Esophagus (tissue), 2 donors: ENCODE data around the gene SKOR1. TPM values are rescaled to one million over a fixed set of nuclear protein-coding genes. Genes with fewer than 3 reads are reported as not detected.

Experiments
- H3K27ac ChIP-seq, 2 donors: one replicate each; pipeline ENCODE4 v1.5.1; 2013; ENCODE audit warnings: low read depth in 2 of 2, mild to moderate bottlenecking in 2 of 2, inconsistent platforms in 1 of 2, low read length in 1 of 2, moderate library complexity in 1 of 2
- H3K27me3 ChIP-seq, 2 donors: one replicate each; pipeline ENCODE4 v1.6.1; 2013; ENCODE audit warnings: low read length in 2 of 2, control low read depth in 1 of 2, mild to moderate bottlenecking in 1 of 2; ENCODE audit not compliant: insufficient read depth in 2 of 2, control insufficient read depth in 1 of 2
- H3K36me3 ChIP-seq, 2 donors: one replicate each; pipeline ENCODE4 v1.6.1; 2013; ENCODE audit warnings: low read length in 1 of 2; ENCODE audit not compliant: control insufficient read depth in 2 of 2, insufficient read depth in 2 of 2
- H3K4me1 ChIP-seq, 2 donors: one replicate each; pipeline ENCODE4 v1.6.1; 2013; ENCODE audit warnings: low read length in 1 of 2; ENCODE audit not compliant: control insufficient read depth in 2 of 2, insufficient read depth in 2 of 2
- H3K4me3 ChIP-seq, 2 donors: one replicate each; pipeline ENCODE4 v1.5.1; 2013; ENCODE audit warnings: low read length in 2 of 2, mild to moderate bottlenecking in 2 of 2, low read depth in 1 of 2, moderate library complexity in 1 of 2
- H3K9me3 ChIP-seq, 2 donors: one replicate each; pipeline ENCODE4 v1.6.1; 2013; ENCODE audit warnings: mild to moderate bottlenecking in 2 of 2, low read depth in 1 of 2, low read length in 1 of 2, moderate library complexity in 1 of 2; ENCODE audit not compliant: control insufficient read depth in 2 of 2, insufficient read depth in 1 of 2
- WGBS, 2 donors: extraction: QIAGEN DNeasy Blood & Tissue Kit; methylation state at CpG; one replicate each; pipeline ENCODE4 v1.1.7; 2013; 5-methylcytosine and 5-hydroxymethylcytosine counted together
- polyA plus RNA-seq, 2 donors: library from polyadenylated mRNA; stranded (reverse); fragments of 200-250 nt; gene quantifications; one replicate each; pipeline ENCODE4 v1.2.3, GENCODE V29; 2013
- donor health status: healthy with polysubstance abuse.
- donor health status: Bipolar disorder and iron deficiency.

SKOR1 gene
- polyA plus RNA-seq, 2 donors, result 0.12 to 0.16 TPM

GRCh38 chr15:67828969-67829646 lies 3.8 kb downstream of the SKOR1 start:
- Histone ChIP-seq H3K36me3 (no peaks in the 10 kb centered on the region), H3K27ac (no peak overlapping the region), H3K4me1 (peaks cover 27 to 37% of the 10 kb centered on the region in 2 donors), H3K4me3 (peak overlapping the region in 1 of 2 donors; percentile 43), H3K27me3 (peaks cover 24 to 57% of the 10 kb centered on the region in 2 donors), H3K9me3 (peaks cover 3 to 8% of the 10 kb centered on the region in 2 donors)
- WGBS, 2 donors, result 6 to 7% methylated on average over 49 to 54 of the region's 54 CpGs

- H3K36me3 ChIP-seq, result no peaks in the 10 kb centered on the region
- peaks cover 32 to 41% of the 10 kb centered on the region in 2 donors for H3K4me1 ChIP-seq
- H3K27me3 ChIP-seq, result peaks cover 24 to 52% of the 10 kb centered on the region in 2 donors
- WGBS, 2 donors, result 20 to 21% methylated on average over 67 to 68 of the region's 68 CpGs
- H3K9me3 ChIP-seq, result peaks cover 3 to 8% of the 10 kb centered on the region in 2 donors
- no peak overlapping the region for H3K27ac ChIP-seq
- H3K4me3 ChIP-seq, result peak overlapping the region in 1 of 2 donors; percentile 43
These were observed 4.6 kb downstream of the SKOR1 start for GRCh38 chr15:67829647-67830504.

GRCh38 chr15:67831363-67831762 lies 6.1 kb downstream of the SKOR1 start:
- Histone ChIP-seq H3K4me1 (peaks cover 33 to 34% of the 10 kb centered on the region in 2 donors), H3K4me3 (no peak overlapping the region), H3K9me3 (peaks cover 0 to 2% of the 10 kb centered on the region in 2 donors), H3K36me3 (no peaks in the 10 kb centered on the region), H3K27ac (no peak overlapping the region), H3K27me3 (peaks cover 11 to 51% of the 10 kb centered on the region in 2 donors)

GRCh38 chr15:67832031-67832551 lies 6.8 kb downstream of the SKOR1 start:
- Histone ChIP-seq H3K4me1 (peaks cover 29 to 30% of the 10 kb centered on the region in 2 donors), H3K27me3 (peaks cover 11 to 44% of the 10 kb centered on the region in 2 donors), H3K4me3 (no peak overlapping the region), H3K36me3 (no peaks in the 10 kb centered on the region), H3K27ac (no peak overlapping the region), H3K9me3 (no peaks in the 10 kb centered on the region)
- WGBS, 2 donors, result 42 to 54% methylated on average over 9 of the region's 9 CpGs

GRCh38 chr15:67832897-67833709 lies 7.8 kb downstream of the SKOR1 start:
- WGBS, 2 donors, result 10 to 16% methylated on average over 32 of the region's 32 CpGs
- peaks cover 23 to 24% of the 10 kb centered on the region in 2 donors for H3K4me1 ChIP-seq
- H3K36me3 ChIP-seq, result no peaks in the 10 kb centered on the region
- peak overlapping the region; percentile 20 to 56 for H3K4me3 ChIP-seq
- H3K27me3 ChIP-seq, result peaks cover 11 to 34% of the 10 kb centered on the region in 2 donors
- H3K9me3 ChIP-seq, result no peaks in the 10 kb centered on the region
- no peak overlapping the region for H3K27ac ChIP-seq

GRCh38 chr15:67833710-67834511 lies 8.6 kb downstream of the SKOR1 start:
- Histone ChIP-seq H3K27me3 (peaks cover 11 to 26% of the 10 kb centered on the region in 2 donors), H3K27ac (no peak overlapping the region), H3K4me1 (peaks cover 16 to 23% of the 10 kb centered on the region in 2 donors), H3K4me3 (peak overlapping the region; percentile 22 to 56), H3K36me3 (no peaks in the 10 kb centered on the region), H3K9me3 (no peaks in the 10 kb centered on the region)
- WGBS, 2 donors, result 3% methylated on average over 42 to 44 of the region's 44 CpGs

- H3K4me1 ChIP-seq, result peaks cover 13 to 20% of the 10 kb centered on the region in 2 donors
- no peaks in the 10 kb centered on the region for H3K9me3 ChIP-seq
- H3K4me3 ChIP-seq, result peak overlapping the region; percentile 22 to 56
- WGBS, 2 donors, result 2 to 8% methylated on average over 59 of the region's 59 CpGs
- H3K27me3 ChIP-seq, result peaks cover 11 to 21% of the 10 kb centered on the region in 2 donors
- H3K27ac ChIP-seq, result no peak overlapping the region
- H3K36me3 ChIP-seq, result no peaks in the 10 kb centered on the region
These were observed 9.4 kb downstream of the SKOR1 start for GRCh38 chr15:67834581-67835296.

- peaks cover 11 to 16% of the 10 kb centered on the region in 2 donors for H3K27me3 ChIP-seq
- peaks cover 13 to 20% of the 10 kb centered on the region in 2 donors for H3K4me1 ChIP-seq
These were observed 10.2 kb downstream of the SKOR1 start for GRCh38 chr15:67835297-67836133.

More at GRCh38 chr15:67835297-67836133, 10.2 kb downstream of the SKOR1 start:
- Histone ChIP-seq H3K27ac (no peak overlapping the region), H3K4me3 (peak overlapping the region; percentile 22 to 56), H3K9me3 (no peaks in the 10 kb centered on the region), H3K36me3 (no peaks in the 10 kb centered on the region)
- 4 to 11% methylated on average over 57 to 59 of the region's 59 CpGs for whole genome bisulfite sequencing, 2 donors
